HG03039 (cell line): ENCODE measurements around the gene MGAT4A.

Source experiments
- ATAC-seq: cut with Tn5 transposase; IDR thresholded peaks from one replicate; pipeline ENCODE4 v1.9.1; 2021; ENCODE audit warnings: mild to moderate bottlenecking, moderate library complexity; ENCODE audit not compliant: unreplicated experiment

MGAT4A gene

GRCh38 chr2:98703738-98704137 is 27.2 kb downstream of the MGAT4A start:
- no peak for ATAC-seq

GRCh38 chr2:98702858-98703620 is 27.9 kb downstream of the MGAT4A start:
- no peak for ATAC-seq

DNA sequence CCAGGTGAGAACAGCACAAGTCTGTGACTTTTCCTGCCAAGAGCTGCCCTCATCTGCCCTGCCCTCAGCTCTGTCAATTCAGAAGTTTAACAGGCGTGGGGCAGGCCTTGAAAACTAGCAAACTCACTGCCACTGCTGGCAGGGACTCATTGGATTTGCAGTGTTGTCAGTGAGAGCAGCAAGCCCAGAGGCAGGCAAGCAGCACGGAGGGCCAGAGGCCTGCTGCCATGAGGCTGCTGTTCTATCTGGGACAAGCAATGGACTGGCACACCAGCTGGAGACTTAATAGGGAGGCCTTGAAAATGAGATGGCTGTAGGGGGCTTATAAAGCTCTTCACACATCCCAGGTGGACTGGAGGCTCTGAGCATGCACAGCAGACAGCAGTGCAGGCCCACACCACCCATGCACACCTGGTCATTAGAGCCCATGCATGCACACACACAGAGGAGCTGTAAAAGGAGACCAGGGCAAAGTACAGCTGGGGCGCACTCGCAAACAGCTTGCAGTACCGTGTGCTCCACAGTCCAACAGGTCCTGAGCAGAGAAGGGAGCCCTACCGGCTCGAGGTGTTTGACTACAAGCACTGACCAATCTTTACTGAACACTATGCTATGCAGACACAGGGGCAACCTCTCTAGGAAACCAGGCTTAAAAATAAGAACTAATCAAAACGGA is 28.7 kb downstream of the MGAT4A start:
- ATAC-seq = no peak

DNA sequence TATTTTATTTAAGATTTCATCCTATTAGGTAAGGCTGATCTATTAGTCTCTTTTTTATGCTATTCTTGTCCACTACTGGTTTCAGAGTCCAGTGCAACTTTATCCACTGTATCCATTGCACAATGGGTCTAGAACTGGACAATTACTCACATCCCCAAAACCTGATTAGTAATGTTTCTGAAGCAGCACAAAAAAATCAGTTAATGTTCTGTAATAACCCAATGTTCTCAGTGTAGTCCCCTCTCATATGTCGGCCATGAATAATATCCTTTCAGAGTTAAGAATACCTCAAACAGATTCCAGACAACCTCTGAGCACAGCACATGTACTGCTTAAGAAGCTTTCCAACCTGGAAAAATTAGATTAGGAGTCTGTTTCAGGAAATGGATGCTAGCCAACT is 29.7 kb downstream of the MGAT4A start:
- no peak for ATAC-seq

- ATAC-seq = no peak
Measured at GRCh38 chr2:98698896-98699295, 32.0 kb downstream of the MGAT4A start.

DNA sequence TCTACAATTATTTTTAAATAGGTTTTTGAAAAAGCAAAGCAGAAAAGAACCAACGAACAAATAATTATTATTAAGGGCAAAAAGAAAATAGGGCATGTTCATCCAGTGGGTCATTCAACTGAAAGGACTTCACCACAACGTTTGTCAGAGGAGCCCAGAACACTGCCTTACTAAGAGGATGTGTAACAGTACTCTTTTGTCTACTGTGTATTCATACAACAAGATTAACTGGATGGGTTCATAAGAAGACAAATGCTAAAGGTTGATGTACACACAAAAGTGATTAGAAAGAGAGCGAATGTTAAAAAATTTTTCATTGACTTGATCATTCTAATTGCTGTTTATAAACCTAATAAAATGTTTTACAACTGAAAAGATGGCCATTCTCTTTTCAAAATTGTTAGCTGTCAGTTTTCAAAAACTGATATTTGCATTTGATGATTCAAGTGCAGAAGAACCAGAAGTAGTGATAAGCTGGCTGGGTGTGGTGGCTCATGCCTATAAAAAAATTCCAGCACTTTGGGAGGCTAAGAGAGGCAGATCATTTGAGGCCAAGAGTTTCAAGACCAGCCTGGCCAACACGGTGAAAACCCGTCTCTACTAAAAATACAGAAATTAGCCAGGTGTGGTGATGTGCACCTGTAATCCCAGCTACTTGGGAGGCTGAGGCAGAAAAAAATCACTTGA is 33.1 kb downstream of the MGAT4A start:
- ATAC-seq = no peak

GRCh38 chr2:98696200-98696599 is 34.7 kb downstream of the MGAT4A start:
- ATAC-seq = no peak

- no peak for ATAC-seq
Measured at GRCh38 chr2:98695255-98695654, 35.7 kb downstream of the MGAT4A start.

DNA sequence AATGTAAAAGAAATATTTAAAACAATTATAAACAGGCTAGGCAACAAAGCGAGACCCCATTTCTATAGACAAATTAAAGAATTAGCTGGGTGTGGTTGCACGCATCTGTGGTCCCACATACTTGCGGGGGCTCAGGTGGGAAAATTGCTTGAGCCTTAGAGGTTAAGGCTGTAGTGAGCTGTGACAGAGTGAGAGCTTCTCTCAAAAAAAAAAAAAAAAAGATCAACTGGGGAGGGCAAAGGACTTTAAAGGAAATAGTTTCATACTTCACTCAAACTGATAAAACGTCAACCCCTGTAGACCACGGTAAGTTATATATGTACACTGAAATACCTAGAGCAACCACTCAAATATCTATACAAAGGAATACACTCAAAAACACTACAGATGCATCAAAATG is 37.5 kb downstream of the MGAT4A start:
- ATAC-seq = no peak

DNA sequence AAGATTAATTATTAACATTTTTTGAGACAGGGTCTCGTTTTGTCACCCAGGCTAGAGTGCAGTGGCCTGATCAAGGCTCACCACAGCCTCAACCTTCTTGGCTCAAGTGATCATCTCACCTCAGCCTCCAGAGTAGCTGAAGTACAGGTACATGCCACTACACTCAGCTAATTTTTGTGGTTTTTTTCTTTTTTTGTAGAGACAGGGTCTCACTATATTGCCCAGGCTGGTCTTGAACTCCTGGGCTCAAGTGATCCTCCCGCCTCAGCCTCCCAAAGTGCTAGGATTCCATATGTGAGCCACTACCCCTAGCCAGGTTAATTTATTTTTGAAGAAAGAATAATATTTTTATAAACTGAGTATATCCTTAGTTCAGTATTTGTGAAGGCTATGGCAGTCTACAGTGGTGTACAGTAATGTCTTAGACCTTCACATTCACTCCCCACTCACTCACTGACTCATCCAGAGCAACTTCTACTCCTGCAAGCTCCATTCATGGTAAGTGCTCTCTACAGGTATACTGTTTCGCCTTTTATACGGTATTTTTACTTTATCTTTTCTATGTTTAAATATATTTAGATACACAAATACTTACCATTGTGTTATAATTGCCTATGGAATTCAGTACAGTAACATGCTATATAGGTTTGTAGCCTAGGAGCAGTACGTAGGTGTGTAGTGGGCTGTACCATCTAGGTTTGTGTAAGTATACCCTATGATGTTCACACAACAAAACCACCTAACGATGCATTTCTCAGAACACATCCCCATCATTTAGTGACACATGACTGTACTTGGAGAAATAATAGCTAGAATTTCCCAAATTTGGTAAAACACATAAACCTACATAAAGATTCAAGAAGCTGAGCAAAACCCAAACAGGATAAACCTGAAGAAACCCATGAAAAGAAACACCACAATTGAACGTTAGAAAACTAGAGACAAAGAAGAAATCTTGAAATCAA is 38.6 kb downstream of the MGAT4A start:
- ATAC-seq = no peak

DNA sequence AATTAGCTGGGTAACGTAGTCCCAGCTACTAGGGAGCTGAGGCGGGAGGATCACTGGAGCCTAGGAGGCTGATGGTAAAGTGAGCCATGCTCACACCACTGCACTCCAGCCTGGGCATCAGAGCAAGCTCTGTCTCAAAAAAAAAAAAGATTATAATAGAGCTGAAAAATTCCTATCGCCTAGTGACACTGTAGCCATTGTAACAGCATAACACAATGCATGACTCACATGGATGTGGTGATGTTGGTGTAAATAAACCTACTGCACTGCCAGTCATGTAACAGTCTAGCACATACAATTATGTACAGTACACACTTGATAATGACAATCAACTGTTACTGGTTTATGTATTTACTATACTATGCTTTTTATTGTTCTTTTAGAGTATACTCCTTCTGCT is 39.6 kb downstream of the MGAT4A start:
- ATAC-seq = no peak

GRCh38 chr2:98685930-98686887 is 44.7 kb downstream of the MGAT4A start:
- no peak for ATAC-seq

DNA sequence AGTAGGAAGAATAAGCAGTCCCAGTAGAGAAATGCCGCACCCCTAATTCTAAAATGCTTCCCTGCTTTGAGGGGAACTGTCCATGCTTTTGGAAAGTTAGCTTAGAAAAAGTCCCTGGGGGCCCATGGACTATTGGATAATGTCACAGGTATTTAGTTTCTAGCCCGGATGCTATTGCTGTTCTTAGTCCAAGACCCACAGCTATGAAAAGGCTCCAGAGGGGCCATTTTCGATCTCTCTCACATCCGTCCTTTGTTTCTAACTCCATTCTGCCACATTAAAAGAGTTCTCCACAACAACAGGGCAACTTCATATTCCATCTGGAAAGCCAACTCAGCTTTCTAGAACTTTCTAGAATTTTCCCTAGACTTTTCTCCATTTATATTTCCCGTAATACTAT is 47.2 kb downstream of the MGAT4A start:
- ATAC-seq = no peak

DNA sequence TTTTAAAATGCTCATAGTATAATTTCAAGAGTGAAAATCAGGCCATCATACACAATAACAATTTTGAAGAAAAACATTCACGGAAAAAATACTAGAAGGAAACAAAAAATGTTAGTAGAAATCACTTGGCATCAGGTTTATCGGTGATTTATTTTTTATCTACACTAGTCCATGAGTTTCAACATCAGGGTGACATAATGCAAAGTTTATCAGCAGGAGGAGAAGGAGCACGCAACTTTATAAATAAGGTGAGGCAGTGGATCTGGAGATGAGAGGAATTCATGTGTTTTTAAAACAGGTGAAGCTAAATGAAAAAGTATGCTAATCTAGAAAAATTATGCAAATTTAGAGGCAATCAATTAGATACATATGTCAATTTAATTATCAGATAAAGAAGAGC is 54.2 kb downstream of the MGAT4A start:
- no peak for ATAC-seq

GRCh38 chr2:98674233-98674964 is 56.5 kb downstream of the MGAT4A start:
- no peak for ATAC-seq

GRCh38 chr2:98669675-98670074 is 61.3 kb downstream of the MGAT4A start:
- no peak for ATAC-seq

DNA sequence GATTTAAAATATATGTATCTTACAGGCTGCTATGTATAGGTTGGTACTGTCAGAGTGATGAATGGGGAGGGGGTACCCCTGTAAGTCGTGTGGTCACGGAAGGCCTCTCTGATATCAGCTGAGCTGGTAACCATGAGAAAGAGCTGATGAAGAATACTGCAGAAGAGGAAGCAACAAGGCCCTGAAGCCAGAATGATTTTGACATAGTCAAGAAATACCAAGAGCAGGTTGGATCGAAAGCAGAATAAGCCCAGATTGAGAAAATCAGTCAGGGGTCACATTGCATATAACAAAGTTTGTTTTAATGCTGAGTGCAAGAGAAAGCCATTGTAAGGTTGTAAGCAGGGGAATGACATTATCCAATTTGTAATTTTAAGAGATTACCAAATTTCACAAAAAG is 65.3 kb downstream of the MGAT4A start:
- ATAC-seq = no peak

GRCh38 chr2:98664323-98664722 is 66.6 kb downstream of the MGAT4A start:
- ATAC-seq = no peak

DNA sequence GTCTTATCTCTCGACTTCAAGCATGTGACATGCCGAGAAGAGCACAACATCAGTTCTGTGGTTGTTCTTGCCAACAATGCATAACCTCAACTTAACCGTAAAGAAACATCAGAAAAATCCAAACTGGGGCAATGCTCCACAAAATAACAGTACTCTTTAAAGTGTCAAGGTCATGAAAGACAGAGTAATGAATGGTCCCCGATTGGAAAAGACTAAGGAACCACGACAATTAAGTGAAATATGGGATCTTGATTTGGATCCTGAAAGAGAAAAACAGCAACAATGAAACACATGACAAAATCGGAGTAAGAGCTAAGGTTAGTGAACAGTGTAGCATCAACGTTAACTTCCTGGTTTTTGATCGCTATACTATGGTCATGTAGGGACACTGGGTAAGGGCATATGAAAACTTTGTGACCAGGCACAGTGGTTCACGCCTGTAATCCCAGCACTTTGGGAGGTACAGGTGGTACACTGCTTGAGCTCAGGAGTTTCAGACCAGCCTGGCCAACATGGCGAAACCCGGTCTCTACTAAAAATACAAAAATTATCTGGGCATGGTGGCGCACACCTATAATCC is 67.3 kb downstream of the MGAT4A start:
- ATAC-seq = no peak
